Esophagus squamous epithelium (tissue), 5 donors: Measurements from ENCODE around the gene CELF2. TPM values are rescaled to one million over a fixed set of nuclear protein-coding genes. Genes with fewer than 3 reads are reported as not detected.

Source experiments
- DNase-seq: peaks from one replicate; lab custom pipeline; 2025; lab: John Stamatoyannopoulos, UW
- H3K27ac ChIP-seq, 4 donors: fragments of 200-600 bp; sonication (generic); one replicate each; pipeline ENCODE4 v1.5.1; 2016 to 2019; ENCODE audit warnings: mild to moderate bottlenecking in 1 of 4
- H3K27me3 ChIP-seq, 4 donors: fragments of 200-600 bp; sonication (generic); 1 replicate in 3 of 4; 2 replicates in 1 of 4; pipeline versions ENCODE4 v1.5.1 to v1.6.0; 2017 to 2021; ENCODE audit warnings: antibody characterized with exemption in 1 of 4
- H3K36me3 ChIP-seq, 3 donors: fragments of 200-600 bp; sonication (generic); one replicate each; pipeline ENCODE4 v1.5.1; 2016 to 2019
- H3K4me1 ChIP-seq, 3 donors: fragments of 200-600 bp; sonication (generic); one replicate each; pipeline ENCODE4 v1.5.1; 2017 to 2019
- H3K4me3 ChIP-seq, 4 donors: fragments of 200-600 bp; sonication (generic); 1 replicate in 3 of 4; 2 replicates in 1 of 4; pipeline ENCODE4 v1.5.1; 2016 to 2019; ENCODE audit warnings: mild to moderate bottlenecking in 2 of 4, moderate library complexity in 1 of 4
- H3K9me3 ChIP-seq, 3 donors: fragments of 200-600 bp; sonication (generic); one replicate each; pipeline ENCODE4 v1.5.1; 2016 to 2019
- CTCF ChIP-seq, 6 experiments: fragments of 450-650 bp in 4 of 6; fragments of 200-600 bp in 2 of 6; sonication (generic) in 2 of 6; IDR thresholded peaks; one replicate each; pipeline ENCODE4 v1.5.1; 2016 to 2019; ENCODE audit warnings: antibody characterized with exemption in 6 of 6, mild to moderate bottlenecking in 4 of 6, moderate library complexity in 4 of 6
- POLR2A ChIP-seq, 4 donors: fragments of 450-650 bp; IDR thresholded peaks; one replicate each; pipeline ENCODE4 v1.6.1; 2017; ENCODE audit warnings: antibody characterized with exemption in 4 of 4, mild to moderate bottlenecking in 4 of 4, moderate library complexity in 3 of 4
- WGBS, 2 donors: methylation state at CpG; one replicate each; pipeline ENCODE4 v1.1.5; 2018; 5-methylcytosine and 5-hydroxymethylcytosine counted together
- intact Hi-C: fragments of 100-400 bp; cut with DNase I; formaldehyde crosslinking; loops from one replicate; pipeline ENCODE4 v1.15.0; 2022
- total RNA-seq, 4 donors: library from RNA; depleted of rRNA; stranded (reverse); fragments of >200 nt; gene quantifications; one replicate each; pipeline ENCODE4 v1.1.0, GENCODE V29; 2016
- donor health status: DM: yes; HTN: yes; CAD: no.

The CELF2 gene
- total RNA-seq, 4 donors from 2014 or later: 4.2 to 62.4 (median 13.5) TPM

GRCh38 chr10:11087372-11087771 lies 69.7 kb downstream of the CELF2 start:
- Histone ChIP-seq H3K4me1 (no peaks in the 10 kb centered on the region), H3K27me3 (no peaks in the 10 kb centered on the region), H3K4me3 (no peak overlapping the region), H3K9me3 (no peaks in the 10 kb centered on the region), H3K36me3 (no peaks in the 10 kb centered on the region), H3K27ac (no peak overlapping the region)
- 92 to 99% methylated on average over 9 of the region's 9 CpGs for WGBS, 2 donors
- DNase-seq: no peak
- no peak for TF ChIP-seq CTCF (IDR thresholded peaks at IDR 0.05)
- no peak for TF ChIP-seq POLR2A (IDR thresholded peaks at IDR 0.05)
- intact Hi-C loops: no loop called here

GRCh38 chr10:11088709-11089108 lies 71.0 kb downstream of the CELF2 start:
- TF ChIP-seq POLR2A (IDR thresholded peaks at IDR 0.05): no peak
- TF ChIP-seq CTCF (IDR thresholded peaks at IDR 0.05): no peak
- Histone ChIP-seq H3K27ac (no peak overlapping the region), H3K27me3 (no peaks in the 10 kb centered on the region), H3K36me3 (no peaks in the 10 kb centered on the region), H3K9me3 (no peaks in the 10 kb centered on the region), H3K4me1 (no peaks in the 10 kb centered on the region), H3K4me3 (no peak overlapping the region)
- no peak for DNase-seq
- intact Hi-C loops: no loop called here
- 82 to 89% methylated on average over 1 to 5 of the region's 6 CpGs for WGBS, 2 donors

GRCh38 chr10:11089272-11089671 lies 71.6 kb downstream of the CELF2 start:
- 82 to 87% methylated on average over 6 of the region's 6 CpGs for WGBS, 2 donors
- Histone ChIP-seq H3K27me3 (no peaks in the 10 kb centered on the region), H3K9me3 (no peaks in the 10 kb centered on the region), H3K27ac (no peak overlapping the region), H3K36me3 (no peaks in the 10 kb centered on the region), H3K4me1 (no peaks in the 10 kb centered on the region), H3K4me3 (no peak overlapping the region)
- intact Hi-C loops: no loop called here
- TF ChIP-seq POLR2A (IDR thresholded peaks at IDR 0.05) (no peak), CTCF (IDR thresholded peaks at IDR 0.05) (no peak)
- DNase-seq: no peak

- no peaks in the 10 kb centered on the region for H3K9me3 ChIP-seq
- H3K27me3 ChIP-seq: no peaks in the 10 kb centered on the region
- WGBS, 2 donors: 82 to 84% methylated on average over 10 of the region's 10 CpGs
- TF ChIP-seq CTCF (IDR thresholded peaks at IDR 0.05) (no peak), POLR2A (IDR thresholded peaks at IDR 0.05) (no peak)
- H3K4me1 ChIP-seq: no peaks in the 10 kb centered on the region
- no peak for DNase-seq
- intact Hi-C loops: no loop called here
- no peak overlapping the region for H3K4me3 ChIP-seq
- no peaks in the 10 kb centered on the region for H3K36me3 ChIP-seq
- no peak overlapping the region for H3K27ac ChIP-seq
These were observed 73.9 kb downstream of the CELF2 start for GRCh38 chr10:11091517-11092102.

GRCh38 chr10:11093771-11094736 lies 76.4 kb downstream of the CELF2 start:
- Histone ChIP-seq H3K9me3 (no peaks in the 10 kb centered on the region), H3K27me3 (no peaks in the 10 kb centered on the region), H3K4me3 (no peak overlapping the region), H3K27ac (no peak overlapping the region), H3K36me3 (no peaks in the 10 kb centered on the region), H3K4me1 (peaks cover 0 to 10% (median 0%) of the 10 kb centered on the region in 3 donors)
- WGBS, 2 donors: 76 to 78% methylated on average over 10 of the region's 10 CpGs
- intact Hi-C loops: no loop called here
- no peak for DNase-seq
- TF ChIP-seq POLR2A (IDR thresholded peaks at IDR 0.05) (no peak), CTCF (IDR thresholded peaks at IDR 0.05) (no peak)
